MCF 10A (cell line): ENCODE measurements around the gene JPH3. TPM values are rescaled to one million over a fixed set of nuclear protein-coding genes. Genes with fewer than 3 reads are reported as not detected.

Source experiments
- BruUV-seq: library from RNA; stranded (reverse); fragments of 400-500 nt; replicated peaks from 2 replicates; lab custom pipeline; 2021; lab: Mats Ljungman, UMichigan
- CTCF ChIA-PET: fragments of 300-600 bp; sonication (Branson Sonifier 250); formaldehyde crosslinking; extraction: SDS; loops from one replicate; lab custom pipeline; 2021; ENCODE audit warnings: antibody characterized with exemption, inconsistent platforms; lab: Yijun Ruan, JAX
- POLR2A ChIA-PET: fragments of 300-600, 350-650 bp; sonication (Branson Sonifier 250); formaldehyde crosslinking; extraction: SDS; loops from one replicate; lab custom pipeline; 2020; ENCODE audit warnings: antibody characterized with exemption, inconsistent platforms; lab: Yijun Ruan, JAX
- DNase-seq: peaks from one replicate; pipeline ENCODE4 v3.0.0-alpha.2; 2018; ENCODE audit not compliant: unreplicated experiment
- H3K27ac Mint-ChIP-seq: one replicate; pipeline ENCODE4 v1.8.0; 2022; ENCODE audit warnings: mild to moderate bottlenecking, low read depth, mixed read lengths; ENCODE audit not compliant: unreplicated experiment
- H3K27me3 Mint-ChIP-seq: one replicate; pipeline ENCODE4 v1.8.0; 2022; ENCODE audit warnings: mixed read lengths; ENCODE audit not compliant: insufficient read depth, unreplicated experiment
- H3K36me3 Mint-ChIP-seq: one replicate; pipeline ENCODE4 v1.8.0; 2022; ENCODE audit warnings: mild to moderate bottlenecking, moderate library complexity, mixed read lengths; ENCODE audit not compliant: insufficient read depth, unreplicated experiment
- H3K4me1 Mint-ChIP-seq: one replicate; pipeline ENCODE4 v1.8.0; 2022; ENCODE audit warnings: mixed read lengths; ENCODE audit not compliant: insufficient read depth, unreplicated experiment
- H3K4me3 Mint-ChIP-seq: one replicate; pipeline ENCODE4 v1.8.0; 2022; ENCODE audit warnings: mild to moderate bottlenecking, moderate library complexity, mixed read lengths; ENCODE audit not compliant: unreplicated experiment
- H3K9me3 Mint-ChIP-seq: one replicate; pipeline ENCODE4 v1.8.0; 2022; ENCODE audit warnings: mixed read lengths; ENCODE audit not compliant: unreplicated experiment
- intact Hi-C: fragments of 100-400 bp; cut with micrococcal nuclease; formaldehyde crosslinking; loops from 2 replicates; pipeline ENCODE4 v1.14.1; 2022
- total RNA-seq: library from RNA; stranded (reverse); gene quantifications from 2 replicates; pipeline ENCODE4 v1.2.3, GENCODE V29; 2022
- TF ChIP-seq, protein P1 (sequence below): fragments of 200-600 bp; IDR thresholded peaks from one replicate; pipeline ENCODE4 v1.8.0; 2022; ENCODE audit warnings: antibody characterized with exemption, mild to moderate bottlenecking; ENCODE audit not compliant: unreplicated experiment

JPH3 gene
- total RNA-seq, 1 experiment from 2014 or later = not detected

DNA sequence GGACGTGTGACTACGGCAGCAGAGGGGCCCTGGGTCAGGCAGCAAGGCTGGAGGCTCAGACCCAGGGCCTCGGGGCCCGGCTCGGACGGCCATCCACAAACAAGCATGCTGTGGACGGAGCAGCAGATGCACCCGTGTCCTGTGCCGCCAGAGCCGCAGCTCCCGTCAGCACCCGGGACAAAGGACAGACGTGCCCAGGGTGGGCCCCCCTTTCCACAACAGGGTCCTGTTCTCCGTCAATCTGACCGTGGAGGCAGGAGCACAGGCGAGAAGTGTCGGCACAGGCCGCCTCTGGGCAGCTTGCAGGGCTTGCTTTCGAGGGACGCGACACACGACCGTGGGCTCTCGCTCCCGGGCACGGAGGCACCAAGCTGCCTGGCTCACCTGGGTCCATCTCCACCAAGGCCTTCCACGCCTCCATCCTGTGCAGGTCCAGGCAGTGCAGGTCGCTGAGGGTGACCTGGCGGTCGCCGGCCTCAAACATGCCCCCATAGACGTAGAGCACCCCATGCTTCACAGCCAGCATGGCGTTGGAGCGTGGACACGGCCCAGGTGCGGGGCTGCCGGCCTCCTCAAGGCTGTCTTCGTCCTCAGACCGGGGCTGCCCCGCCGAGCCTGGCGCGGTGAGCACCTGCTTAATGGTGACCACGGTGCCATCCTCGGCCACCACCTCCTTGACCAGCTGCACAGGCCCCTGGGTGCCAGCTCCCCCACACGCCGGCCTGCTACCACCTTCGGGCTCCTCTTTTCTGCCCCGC lies 106.8 kb downstream of the JPH3 start:
- POLR2A ChIA-PET = interaction anchor here (0.6 kb wide), 1 partner anchor 1907 kb away, joined by 3 read pairs; no protein-coding TSS in a partner anchor
- CTCF ChIA-PET = interaction anchor here (0.6 to 1.8 kb wide), 2 partner anchors 60 to 103 kb away, joined by 4 to 7 read pairs; no protein-coding TSS in a partner anchor
- DNase-seq = no peak
- H3K9me3 Mint-ChIP-seq = no peaks in the 10 kb centered on the region
- intact Hi-C loops = no loop called here
- H3K4me1 Mint-ChIP-seq = no peaks in the 10 kb centered on the region
- BruUV-seq = no TSS peak
- H3K27ac Mint-ChIP-seq = no peak overlapping the region
- peaks cover 48% of the 10 kb centered on the region for H3K36me3 Mint-ChIP-seq
- no peaks in the 10 kb centered on the region for H3K27me3 Mint-ChIP-seq
- H3K4me3 Mint-ChIP-seq = no peak overlapping the region
- TF ChIP-seq, protein P1, sequence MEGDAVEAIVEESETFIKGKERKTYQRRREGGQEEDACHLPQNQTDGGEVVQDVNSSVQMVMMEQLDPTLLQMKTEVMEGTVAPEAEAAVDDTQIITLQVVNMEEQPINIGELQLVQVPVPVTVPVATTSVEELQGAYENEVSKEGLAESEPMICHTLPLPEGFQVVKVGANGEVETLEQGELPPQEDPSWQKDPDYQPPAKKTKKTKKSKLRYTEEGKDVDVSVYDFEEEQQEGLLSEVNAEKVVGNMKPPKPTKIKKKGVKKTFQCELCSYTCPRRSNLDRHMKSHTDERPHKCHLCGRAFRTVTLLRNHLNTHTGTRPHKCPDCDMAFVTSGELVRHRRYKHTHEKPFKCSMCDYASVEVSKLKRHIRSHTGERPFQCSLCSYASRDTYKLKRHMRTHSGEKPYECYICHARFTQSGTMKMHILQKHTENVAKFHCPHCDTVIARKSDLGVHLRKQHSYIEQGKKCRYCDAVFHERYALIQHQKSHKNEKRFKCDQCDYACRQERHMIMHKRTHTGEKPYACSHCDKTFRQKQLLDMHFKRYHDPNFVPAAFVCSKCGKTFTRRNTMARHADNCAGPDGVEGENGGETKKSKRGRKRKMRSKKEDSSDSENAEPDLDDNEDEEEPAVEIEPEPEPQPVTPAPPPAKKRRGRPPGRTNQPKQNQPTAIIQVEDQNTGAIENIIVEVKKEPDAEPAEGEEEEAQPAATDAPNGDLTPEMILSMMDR = no peak

DNA sequence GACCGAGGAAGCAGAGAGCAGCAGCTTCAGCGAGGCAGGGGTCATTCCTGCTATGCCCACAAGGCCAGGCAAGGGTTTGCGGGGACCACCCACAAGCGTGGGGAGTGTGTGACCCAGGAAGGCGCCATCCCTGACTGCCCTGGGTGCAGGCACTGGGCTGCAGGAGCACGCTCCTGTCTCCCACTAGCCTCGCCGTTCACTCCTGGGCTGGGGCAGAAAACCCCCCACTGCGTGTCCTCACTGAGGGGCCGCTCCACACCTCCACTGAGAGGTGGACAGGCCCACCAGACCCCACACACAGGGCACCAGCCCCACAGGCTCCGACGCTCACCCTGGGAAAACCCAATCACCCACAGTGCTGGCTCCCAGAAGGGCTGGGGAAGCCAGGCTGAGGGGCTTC lies 107.4 kb downstream of the JPH3 start:
- no peaks in the 10 kb centered on the region for H3K4me1 Mint-ChIP-seq
- no peaks in the 10 kb centered on the region for H3K9me3 Mint-ChIP-seq
- intact Hi-C loops = no loop called here
- H3K27me3 Mint-ChIP-seq = no peaks in the 10 kb centered on the region
- BruUV-seq = no TSS peak
- TF ChIP-seq, protein P1 = no peak
- H3K36me3 Mint-ChIP-seq = peaks cover 51% of the 10 kb centered on the region
- POLR2A ChIA-PET = interaction anchor here (0.5 kb wide), 1 partner anchor 56 kb away, joined by 3 read pairs; the partner anchor contains the start of gene KLHDC4
- CTCF ChIA-PET = interaction anchor here (0.6 to 1.8 kb wide), 2 partner anchors 59 to 102 kb away, joined by 4 to 7 read pairs; no protein-coding TSS in a partner anchor
- no peak overlapping the region for H3K27ac Mint-ChIP-seq
- DNase-seq = no peak
- H3K4me3 Mint-ChIP-seq = no peak overlapping the region

DNA sequence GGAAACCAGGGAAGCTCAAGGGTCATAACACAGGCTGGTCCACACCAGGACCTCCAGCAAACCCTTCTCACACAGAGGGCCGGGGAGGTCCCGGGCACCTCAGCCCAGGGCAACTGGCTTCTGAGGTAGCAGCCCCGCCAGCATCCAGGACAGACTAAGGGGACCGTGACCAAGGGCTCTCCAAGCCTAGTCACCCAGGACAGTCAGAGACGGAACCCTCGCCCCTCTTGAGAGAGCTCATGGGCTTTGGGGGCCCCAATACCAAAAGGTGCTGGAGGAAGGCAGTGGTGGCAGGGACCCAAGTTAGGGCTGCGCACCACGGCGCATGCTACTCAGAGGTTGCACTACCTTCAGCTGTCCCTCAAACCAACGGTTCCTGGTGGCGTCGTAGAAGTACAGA lies 108.6 kb downstream of the JPH3 start:
- Mint-ChIP-seq H3K27ac (no peak overlapping the region), H3K4me1 (no peaks in the 10 kb centered on the region), H3K4me3 (no peak overlapping the region), H3K27me3 (no peaks in the 10 kb centered on the region), H3K36me3 (peaks cover 59% of the 10 kb centered on the region), H3K9me3 (no peaks in the 10 kb centered on the region)
- no TSS peak for BruUV-seq
- ChIA-PET CTCF (interaction anchor here (0.6 kb wide), 1 partner anchor 105 kb away, joined by 3 read pairs; no protein-coding TSS in a partner anchor), POLR2A (no interaction called here)
- intact Hi-C loops = no loop called here
- DNase-seq = no peak
- TF ChIP-seq, protein P1 = no peak

DNA sequence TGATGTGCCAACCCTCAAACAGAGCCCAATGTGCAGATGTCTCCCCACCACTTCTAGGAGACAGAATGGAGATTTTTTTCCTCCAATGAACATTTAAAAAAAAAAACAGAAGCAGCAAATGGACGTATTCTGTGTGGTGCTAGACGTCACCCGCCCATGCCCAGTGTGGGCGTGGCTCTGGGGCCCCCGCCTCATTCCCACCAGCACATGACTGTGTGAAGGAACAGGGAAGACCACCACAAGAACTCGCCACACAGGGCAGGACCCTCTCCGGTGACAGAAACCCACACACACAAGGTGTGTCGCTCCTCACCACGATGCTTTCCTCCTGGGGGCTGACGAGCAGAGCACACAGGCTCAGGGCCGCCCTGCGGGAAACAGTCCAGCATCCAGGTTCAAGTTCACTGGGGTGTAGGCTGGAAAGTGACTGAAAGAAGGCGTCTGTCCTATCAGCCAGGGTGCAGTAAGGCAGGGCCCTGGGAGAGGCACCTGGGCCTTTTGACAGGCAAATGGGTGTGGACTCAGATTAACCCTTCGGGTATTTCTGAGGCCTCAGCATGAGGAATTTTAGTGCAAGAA lies 110.0 kb downstream of the JPH3 start:
- Mint-ChIP-seq H3K9me3 (no peaks in the 10 kb centered on the region), H3K27me3 (no peaks in the 10 kb centered on the region), H3K36me3 (peaks cover 69% of the 10 kb centered on the region), H3K27ac (no peak overlapping the region), H3K4me1 (no peaks in the 10 kb centered on the region), H3K4me3 (no peak overlapping the region)
- ChIA-PET POLR2A (no interaction called here), CTCF (interaction anchor here (0.7 kb wide), 1 partner anchor 14 kb away, joined by 3 read pairs; no protein-coding TSS in a partner anchor)
- intact Hi-C loops = no loop called here
- no TSS peak for BruUV-seq
- TF ChIP-seq, protein P1 = no peak
- DNase-seq = no peak
